MG63 (cell line): Measurements from ENCODE around the gene IQCF5. TPM values are rescaled to one million over a fixed set of nuclear protein-coding genes. Genes with fewer than 3 reads are reported as not detected.

Experiments used
- total RNA-seq: library from RNA; depleted of rRNA; stranded (reverse); fragments of >200 nt; shearing (Covaris generic); gene quantifications from 2 replicates; pipeline ENCODE4 v1.2.3, GENCODE V29; 2014; ENCODE audit warnings: low replicate concordance; rRNA removed

Gene IQCF5
- total RNA-seq, 1 experiment from 2014 or later: not detected

Other genes with a start within 250 kb of the IQCF5 start
- gene TEX264, start 204.3 kb downstream of the IQCF5 start, total RNA-seq: 35.9 and 64.1 TPM in 2 replicates
- not detected in 2 replicates for gene GRM2, start 168.5 kb downstream of the IQCF5 start, total RNA-seq
- not detected in 2 replicates for gene IQCF6, start 96.4 kb downstream of the IQCF5 start, total RNA-seq
- gene IQCF2, start 14.0 kb downstream of the IQCF5 start, total RNA-seq: not detected in 2 replicates
- gene IQCF1, start 27.8 kb upstream of the IQCF5 start, total RNA-seq: not detected in 2 replicates
- gene RRP9, start 66.3 kb upstream of the IQCF5 start, total RNA-seq: 59.3 and 78.5 TPM in 2 replicates
- 5.9 and 13.8 TPM in 2 replicates for gene PARP3, start 66.8 kb upstream of the IQCF5 start, total RNA-seq
- gene GPR62, start 79.8 kb upstream of the IQCF5 start, total RNA-seq: not detected in 2 replicates
- 24.8 and 28.1 TPM in 2 replicates for gene PCBP4, start 91.9 kb upstream of the IQCF5 start, total RNA-seq
- 10.0 and 15.6 TPM in 2 replicates for gene ABHD14B, start 98.4 kb upstream of the IQCF5 start, total RNA-seq
- 6.5 TPM in 1 of 2 replicates, not detected in the other for gene ABHD14A, start 99.5 kb upstream of the IQCF5 start, total RNA-seq
- gene ACY1, start 107.9 kb upstream of the IQCF5 start, total RNA-seq: 17.2 and 46.4 TPM in 2 replicates
- gene RPL29, start 120.3 kb upstream of the IQCF5 start, total RNA-seq: 598 and 1,092 TPM in 2 replicates
- gene DUSP7, start 181.0 kb upstream of the IQCF5 start, total RNA-seq: 2.1 and 9.7 TPM in 2 replicates